ENCODE measurements around the gene HSFX2.

- TF ChIP-seq CTCF (IDR thresholded peaks at IDR 0.05; ENCODE audit: low read depth, low read length, poor library complexity, severe bottlenecking) (no peak), EZH2phosphoT487 (IDR thresholded peaks at IDR 0.05; ENCODE audit: borderline replicate concordance, low read length) (no peak)
Observed at GRCh38 chrX:149633511-149633910, 38.4 kb upstream of the HSFX2 start.

All from DOHH2 (cell line).